GM18502 (cell line): Measurements from ENCODE around the gene MOB1A.
A peak's percentile ranks its signal among the peaks of the same experiment; 100 is the strongest.
"Not testable (repeated sequence)": the region's sequence is repeated elsewhere in the genome, so short reads cannot be mapped to it uniquely, and the experiment has no call there.

Source experiments
- ATAC-seq: cut with Tn5 transposase; IDR thresholded peaks from one replicate; pipeline ENCODE4 v1.9.1; 2021; ENCODE audit warnings: mild to moderate bottlenecking; ENCODE audit not compliant: unreplicated experiment, poor library complexity

MOB1A gene

DNA sequence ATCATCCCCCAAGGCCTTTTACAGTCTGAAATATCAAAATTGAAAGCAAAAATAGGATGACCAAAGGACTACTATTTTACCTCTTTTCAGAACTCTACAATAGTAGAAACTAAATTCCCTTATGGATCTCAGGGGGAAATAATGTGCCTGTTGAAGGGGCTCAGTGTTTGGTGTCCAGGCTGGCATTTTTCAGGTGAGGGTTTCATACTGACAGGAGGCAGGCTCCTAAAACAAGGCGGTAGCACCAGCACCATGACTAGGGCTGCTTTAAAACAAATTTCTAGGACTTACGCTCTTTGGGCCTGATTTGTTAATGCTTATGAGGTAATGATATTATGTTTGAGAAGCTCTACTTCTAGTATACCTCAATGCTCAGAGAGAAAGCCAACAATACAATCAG is 25.7 kb downstream of the MOB1A start:
- no peak for ATAC-seq

DNA sequence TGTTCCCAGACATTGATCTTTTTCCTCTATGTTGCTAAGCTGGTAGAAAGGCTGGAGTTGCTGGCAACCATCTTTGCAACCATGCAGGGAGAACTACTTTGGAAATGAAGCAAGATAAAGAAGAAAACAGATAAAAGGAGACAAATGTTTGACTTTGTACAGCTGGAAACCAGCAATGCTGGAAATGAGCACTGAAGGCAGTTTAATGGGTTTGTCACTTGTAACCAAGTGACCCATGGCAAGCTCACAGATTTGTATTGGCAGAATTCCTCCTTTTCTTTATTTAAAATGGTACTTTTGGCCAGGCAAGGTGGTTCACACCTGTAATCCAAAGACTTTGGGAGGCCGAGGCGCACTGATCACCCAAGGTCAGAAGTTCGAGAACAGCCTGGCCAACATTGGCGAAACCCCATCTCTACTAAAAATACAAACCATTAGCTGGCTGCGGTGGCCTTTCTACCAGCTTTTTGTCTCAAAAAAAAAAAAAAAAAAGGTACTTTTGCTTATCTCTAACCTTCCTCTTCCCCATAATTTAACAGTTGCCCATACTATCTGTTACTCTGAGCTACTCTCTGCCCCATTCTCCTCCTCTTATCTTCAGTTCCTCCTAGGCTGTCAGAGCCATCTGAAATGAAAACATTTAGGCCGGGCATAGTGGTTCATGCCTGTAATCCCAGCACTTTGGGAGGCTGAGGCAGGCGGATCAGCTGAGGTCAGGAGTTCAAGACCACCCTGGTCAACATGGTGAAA is 28.9 kb downstream of the MOB1A start:
- ATAC-seq: no peak

DNA sequence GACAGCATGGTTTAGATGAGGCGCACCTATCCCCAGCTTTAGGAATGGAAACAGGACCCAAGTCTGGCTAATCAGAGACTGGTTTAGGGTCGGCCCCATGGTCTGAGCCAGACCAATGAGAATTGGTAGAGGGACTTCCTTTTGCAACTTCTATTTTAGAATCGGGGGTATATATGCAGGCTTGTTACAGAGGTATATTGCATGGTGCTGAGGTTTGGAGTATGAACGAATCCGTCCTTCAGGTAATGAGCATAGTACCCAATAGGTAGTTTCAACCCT is 29.5 kb downstream of the MOB1A start:
- ATAC-seq: no peak

DNA sequence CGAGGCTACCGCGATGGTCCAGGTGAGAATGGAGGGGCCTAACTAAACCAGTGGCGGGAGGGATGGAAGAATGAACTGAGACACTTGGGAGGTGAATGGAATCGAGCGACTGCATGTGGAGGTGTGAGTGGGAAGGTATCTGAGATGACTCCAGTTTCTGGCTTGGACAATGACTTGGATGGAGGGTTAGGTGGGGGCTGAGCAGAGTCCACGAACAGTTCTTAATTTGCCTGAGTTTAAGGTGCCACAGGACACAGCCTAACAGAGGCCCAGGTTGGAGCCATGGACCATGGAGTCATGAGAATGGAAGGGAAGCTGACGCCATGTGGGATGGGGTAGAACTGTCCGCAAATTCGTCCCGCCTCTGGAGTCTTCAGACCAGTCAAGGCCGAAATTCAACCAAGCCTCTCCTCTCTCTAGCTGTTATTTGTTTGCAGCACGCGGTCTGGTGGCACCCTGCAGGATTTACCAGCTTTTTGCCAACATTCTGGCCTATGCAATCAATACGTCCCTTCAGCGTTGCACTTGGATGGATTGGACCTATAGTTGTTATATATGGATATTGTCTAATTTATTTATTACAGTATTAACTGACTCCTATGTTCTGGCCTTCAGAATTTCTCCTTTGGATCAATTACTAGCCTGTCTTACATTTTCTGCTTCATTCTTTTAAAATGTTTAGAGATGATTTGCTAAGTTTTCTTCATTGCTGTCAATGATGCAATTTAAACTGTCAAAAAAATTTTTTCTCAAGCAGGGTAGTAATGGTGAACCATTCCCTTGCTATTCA is 30.0 kb downstream of the MOB1A start:
- no peak for ATAC-seq

DNA sequence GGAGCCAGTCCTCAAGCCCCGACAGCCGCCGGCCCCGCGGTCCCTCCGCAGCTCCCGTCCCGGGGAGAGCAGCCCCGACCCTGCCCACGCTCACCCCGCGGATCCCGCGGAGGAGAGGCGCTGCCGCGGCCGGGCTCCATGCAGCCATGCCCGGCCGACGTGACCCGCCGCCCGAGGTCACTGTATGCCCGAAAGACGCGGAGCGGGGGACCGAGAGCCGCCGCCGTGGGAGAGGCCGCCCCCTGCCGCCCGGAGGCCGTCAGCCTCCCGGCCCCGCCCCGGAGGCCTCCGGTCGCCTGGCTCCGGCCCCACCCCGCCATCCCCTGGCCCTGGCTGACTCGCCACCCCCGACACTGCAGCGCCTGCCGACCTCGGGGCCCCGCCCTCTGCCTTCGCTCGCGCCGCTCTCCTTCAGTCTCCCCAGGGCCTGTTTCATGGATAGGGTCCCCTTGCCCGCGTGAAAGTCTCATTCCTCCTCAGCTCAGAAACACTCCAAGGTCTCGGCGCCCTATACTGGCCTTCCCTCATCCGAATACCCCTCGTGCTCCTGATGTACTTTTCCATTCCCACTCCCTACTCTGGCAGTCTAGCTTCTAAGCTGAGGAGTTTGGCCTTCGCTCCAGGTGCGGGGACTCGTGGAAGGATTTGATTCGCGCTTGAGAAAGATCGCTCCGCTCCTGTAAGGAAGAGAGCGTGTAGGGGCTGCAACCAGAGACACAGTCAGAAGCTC is 30.8 kb downstream of the MOB1A start, which contains the start of gene BOLA3:
Gene BOLA3, minus strand, starts transcription at position 186 of the 730 bp plus-strand sequence. Its CDS starts 38 bp downstream, at position 148.
- peak; percentile 87 for ATAC-seq

DNA sequence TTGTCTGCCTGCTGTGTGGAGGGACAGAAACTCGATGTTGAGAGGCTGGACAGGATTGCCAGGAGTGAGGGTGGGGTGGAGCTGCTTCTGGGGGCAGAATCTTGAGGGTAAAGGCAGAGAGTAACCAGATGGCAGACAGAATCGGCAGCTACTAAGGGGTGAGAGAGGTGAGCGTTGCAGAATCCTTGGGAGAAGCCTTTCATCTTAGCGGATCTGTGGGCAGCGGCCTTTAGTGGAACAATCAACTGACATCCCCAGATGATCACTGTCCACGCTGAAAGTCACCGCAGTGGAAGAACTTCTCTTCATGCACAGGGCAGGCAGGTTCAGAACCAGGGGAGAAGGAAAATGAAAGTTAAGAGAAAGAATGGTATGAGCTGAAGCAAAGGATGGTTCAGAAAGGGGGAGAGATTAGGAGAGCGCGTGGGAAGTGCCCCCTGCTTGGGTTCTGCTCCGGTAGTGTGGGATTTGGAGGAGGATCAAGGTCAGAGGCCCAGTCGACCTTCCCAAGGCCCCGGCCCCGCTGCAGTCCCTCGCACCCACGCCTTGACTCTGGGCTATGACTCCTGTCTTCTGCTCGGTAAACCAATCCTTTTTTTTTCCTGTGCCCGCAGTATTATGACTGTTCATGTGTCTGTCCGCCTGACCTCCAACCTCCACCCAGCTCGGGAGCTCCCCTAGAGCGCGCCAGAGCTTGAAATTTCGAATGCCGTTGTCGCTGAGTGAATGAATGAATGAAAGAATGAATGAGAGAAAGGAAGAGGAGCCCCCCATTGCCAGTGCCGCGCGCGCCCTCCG is 31.6 kb downstream of the MOB1A start:
- ATAC-seq: peak; percentile 34

DNA sequence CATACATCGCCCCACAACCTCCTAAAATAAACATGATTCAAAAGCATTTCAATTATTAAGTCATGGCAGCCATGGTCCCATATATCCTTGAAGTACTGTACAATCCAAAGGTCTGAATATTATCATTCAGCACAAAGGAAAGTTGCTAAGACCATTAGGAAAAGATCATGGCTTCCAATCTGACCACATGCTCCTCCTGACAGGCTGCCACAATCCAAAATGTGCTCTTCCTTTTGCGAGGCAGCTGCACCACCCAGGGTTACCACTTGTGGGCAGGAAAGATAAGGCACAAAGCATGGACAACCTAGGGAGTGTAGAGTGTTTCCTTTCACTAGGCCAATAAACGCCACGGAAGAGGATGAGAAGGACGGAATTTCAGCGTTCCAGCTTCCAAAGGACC is 36.3 kb downstream of the MOB1A start:
- ATAC-seq: no peak

DNA sequence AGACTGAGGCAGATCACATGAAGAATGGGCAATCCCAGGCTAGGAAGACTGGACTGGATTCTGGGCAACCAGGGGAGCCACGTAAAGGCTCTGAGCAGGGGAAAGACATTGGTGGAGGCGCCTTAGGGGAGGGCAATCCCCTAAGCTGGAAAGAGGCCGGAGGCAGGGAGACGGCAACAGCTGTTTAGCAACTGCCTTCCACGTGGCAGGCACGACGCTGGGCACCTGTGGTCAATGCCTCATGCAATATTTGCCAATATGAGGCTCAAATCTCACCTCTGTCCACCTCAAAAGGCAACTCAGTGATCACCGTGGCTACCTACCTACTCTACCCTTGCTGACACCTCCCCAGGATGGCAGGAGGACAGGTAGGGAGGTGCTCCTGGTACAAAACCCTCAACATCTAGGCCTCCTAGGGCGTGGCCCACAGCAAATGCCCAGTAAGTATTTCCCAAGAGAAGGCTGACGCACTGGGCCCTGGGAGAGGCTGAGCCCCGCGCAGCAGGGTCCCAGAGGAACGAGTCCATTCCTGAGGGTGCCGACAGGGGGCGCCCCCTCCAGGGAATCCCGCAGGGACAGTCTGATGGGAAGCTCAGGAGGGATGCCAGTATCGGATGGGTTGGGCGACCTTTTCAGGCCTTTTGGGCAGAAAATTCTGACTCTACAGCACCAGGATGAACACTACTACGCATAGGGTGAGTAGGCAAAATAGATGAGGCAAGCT is 39.9 kb downstream of the MOB1A start:
- ATAC-seq: no peak

DNA sequence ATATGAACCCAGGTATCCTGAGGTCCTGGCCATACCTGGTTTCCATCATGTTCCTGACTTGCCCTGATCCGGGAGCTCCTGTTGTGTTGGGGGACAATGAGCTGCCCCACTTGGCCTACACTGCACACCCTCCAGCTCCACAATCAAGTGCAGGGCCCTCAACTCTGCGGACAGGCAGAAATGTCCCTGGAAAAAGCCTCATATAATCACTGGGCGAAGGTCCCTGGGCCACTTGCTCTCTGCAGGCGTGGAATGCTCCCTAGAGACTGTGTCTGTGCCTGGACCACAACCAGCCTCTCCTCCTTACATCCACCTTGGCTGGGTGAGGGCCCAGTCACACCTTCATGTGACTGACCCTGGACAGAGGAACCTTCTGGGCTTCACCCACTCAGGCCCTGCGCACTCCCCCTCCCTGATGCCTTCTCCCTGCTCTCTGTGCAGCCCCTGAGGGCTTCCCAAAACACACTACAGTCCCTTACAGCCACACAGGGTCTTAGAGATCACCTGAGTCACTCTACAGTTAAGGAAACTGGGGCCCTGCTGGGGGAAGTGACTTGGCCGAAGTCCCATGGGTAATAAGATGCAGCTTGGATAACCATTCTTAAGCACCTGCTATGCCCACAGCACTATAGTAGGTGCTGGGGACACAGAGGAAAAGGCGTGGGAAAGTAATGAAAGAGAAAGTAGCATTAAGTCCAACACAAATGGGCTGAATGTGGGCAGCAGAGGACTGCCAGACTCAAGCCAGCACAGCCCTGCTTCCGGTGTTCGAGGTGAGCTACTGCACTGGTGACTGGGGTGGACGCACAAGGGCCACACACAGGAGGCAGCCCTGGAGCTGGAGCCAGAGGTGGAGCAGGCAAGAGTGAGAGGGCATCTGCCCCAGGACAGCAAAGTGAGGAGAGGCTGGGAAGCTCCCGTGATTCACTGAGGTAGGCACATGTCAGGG is 40.8 kb downstream of the MOB1A start:
- no peak for ATAC-seq

DNA sequence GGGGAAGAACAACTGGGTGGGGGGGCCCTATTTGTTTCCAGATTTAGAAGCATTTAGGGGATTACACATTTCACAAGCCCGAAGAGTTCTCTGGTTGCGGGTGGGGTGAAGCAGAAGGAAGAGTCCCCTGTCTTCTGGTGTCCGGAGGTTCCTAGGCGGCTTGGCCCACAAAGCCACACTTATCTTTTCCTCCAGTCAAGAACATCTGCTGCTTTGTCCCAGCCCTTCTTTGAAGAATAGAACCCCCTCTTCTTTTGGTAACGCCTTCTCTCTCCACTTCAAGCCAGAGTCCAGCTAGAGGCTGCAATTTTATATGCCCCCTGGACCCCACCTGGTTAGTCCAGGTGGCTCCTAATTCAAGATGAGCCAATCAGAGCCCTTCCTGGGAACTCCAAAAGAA is 46.8 kb downstream of the MOB1A start:
- ATAC-seq: no peak

DNA sequence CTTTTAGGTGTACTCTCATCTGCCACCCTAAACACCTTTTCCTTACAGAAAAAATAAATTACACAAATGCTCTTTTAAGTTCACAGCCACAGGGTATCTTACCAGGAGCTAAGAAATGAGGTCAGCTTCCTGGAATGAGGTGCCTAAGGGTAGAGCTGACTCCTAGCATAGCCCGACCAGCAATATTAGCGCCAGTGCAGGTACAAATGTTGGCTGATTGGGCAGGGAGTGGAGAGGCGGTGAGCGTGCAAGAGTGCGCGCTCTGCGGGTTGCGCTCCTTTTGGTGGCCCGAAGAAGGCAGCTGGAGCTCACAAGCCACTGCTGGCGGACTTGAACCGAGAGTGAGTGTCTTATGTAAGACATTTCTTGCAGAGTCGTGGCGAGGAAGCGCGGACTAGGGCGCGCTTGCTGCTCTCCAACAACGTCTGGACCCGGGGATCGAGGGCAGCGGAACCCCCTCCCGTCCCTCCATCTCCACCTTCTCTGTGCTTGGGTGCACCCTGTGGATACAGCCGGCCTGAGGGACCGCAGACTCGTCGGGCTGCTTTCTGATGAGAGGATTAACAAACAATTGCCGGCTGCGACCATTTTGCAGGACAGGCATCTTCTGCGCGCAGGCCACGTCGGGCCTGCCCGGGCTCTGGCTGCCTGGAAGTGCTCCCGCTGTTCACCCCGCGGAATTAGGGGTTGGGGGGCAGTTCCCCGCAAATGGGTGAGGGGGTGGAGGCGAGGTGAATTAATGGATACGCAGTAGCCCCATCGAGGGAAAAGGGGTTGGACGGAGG is 48.3 kb downstream of the MOB1A start:
- ATAC-seq: no peak

DNA sequence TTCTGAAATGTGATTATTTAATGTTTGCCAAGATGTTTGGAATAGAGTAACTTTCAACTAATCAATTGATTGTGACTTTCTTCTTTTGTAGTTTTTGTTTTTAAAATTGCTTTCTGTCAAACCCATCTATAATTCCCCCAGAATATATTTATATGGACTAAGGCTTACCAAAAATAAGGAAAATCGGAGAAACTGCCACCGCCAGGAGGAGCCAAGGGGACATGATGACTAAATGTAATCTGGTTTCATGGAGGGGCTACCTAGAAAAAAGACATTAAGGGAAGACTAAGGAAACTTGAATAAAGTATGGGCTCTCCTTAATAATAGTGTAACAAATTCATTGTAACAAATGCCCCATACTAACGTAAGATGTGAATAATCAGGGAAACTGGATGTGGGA is 50.5 kb downstream of the MOB1A start:
- no peak for ATAC-seq

DNA sequence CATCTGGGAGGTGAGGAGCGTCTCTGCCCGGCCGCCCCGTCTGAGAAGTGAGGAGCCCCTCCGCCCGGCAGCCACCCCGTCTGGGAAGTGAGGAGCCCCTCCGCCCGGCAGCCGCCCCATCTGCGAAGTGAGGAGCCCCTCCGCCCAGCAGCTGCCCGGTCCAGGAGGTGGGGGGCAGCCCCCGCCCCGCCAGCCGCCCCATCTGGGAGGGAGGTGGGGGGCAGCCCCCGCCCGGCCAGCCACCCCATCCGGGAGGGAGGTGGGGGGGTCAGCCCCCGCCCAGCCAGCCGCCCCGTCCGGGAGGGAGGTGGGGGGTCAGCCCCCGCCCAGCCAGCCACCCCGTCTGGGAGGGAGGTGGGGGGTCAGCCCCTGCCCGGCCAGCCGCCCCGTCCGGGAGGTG is 54.7 kb downstream of the MOB1A start:
- ATAC-seq: not testable (repeated sequence)

DNA sequence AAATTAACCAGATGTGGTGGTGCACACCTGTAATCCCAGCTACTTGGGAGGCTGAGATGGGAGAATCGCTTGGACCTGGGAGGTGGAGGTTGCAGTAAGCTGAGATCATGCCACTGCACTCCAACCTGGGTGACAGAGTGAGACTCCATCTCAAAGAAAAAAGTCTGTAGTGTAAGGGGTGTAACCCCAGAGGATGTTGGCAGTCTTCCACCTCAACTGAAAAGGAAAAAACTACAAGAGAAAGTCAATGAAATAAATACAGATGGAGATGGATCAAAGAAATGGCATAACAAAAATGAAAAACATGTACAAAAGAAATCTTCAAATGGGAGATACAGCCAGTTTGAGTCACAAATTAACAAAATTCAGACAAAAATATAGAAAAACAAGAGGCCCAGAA is 56.8 kb downstream of the MOB1A start:
- not testable (repeated sequence) for ATAC-seq

DNA sequence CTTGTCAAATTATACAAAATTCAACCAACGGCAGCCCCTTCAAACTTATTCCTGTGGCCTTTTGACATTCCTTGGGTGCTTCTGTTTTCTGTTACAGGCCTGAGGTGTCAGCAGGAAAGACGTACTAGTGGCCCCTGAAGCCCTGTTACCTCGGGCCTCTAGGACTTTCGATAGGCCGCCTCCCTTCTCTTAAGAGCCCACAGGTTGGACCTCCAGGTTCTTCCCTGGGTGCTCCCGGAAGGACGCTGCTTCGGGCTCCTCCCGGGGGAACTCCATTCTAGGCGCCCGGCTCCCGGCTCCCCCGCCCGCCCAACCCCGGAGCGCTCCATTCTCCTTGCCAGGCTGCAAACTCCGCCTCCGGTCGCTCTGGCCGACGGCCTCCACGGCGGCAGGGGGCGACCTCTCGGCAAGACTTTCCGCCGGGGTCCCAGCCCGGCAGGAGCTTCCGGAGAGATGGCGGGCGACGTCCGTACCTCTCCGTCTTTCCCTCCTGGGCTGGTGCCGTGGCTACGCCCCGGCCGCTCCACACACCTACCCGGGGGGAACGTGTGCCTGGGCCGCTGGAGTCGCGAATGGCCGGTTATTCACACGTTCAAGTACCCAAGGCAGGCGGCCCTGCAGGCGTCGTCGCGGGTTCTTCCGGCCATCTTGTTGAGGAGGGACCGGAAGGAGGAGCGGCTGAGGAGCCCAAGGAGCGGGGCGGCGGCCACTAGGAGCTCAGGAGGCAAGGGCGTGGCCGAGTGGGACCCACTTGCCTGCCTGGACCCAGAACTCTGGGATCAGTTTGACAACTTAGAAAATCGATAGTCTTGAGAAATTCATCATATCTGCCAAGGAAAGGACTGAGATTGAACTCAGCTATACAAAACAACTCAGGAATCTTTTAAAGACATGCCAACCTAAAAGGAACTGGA is 58.5 kb downstream of the MOB1A start:
- peak; percentile 97 for ATAC-seq

DNA sequence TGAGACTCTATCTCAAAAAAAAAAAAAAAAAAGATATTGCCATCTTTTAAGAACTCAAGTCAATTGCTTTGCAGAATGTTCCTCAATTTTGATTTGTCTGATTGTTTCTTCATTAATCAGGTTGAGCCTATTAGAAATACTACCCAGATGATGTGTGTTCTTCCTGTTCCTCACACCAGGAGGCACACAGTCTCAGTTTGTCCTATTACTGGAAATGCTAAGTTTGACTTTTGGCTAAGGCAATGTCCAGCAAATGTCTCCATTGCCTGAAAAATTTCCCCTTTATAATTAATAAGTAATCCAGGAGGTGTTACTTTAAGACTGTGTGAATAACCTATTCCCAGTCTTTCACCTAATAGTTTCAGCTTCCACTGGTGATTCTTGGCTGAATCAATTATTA is 59.3 kb downstream of the MOB1A start:
- no peak for ATAC-seq

DNA sequence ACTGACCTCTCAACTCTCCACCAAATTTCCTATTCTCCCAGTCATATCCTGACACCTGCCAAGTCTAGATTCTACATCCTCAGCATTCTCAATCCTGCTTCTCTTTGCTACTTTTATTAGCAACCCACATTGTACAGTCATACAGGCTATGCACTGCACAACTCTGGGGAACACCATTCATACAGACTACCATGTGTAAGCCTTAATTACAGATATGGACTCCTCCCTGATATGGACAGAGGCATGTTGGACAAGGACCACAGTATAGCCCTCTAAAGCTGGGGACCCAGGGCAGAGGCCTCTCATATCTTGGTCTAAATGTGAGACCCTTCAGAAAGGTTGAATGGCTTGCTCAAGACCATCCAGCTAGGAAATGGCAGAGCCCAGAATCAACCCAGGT is 67.3 kb downstream of the MOB1A start:
- no peak for ATAC-seq
